Measurements from ENCODE around the gene RBMS1.

GRCh38 chr2:160453111-160453820, 40.3 kb downstream of the RBMS1 start:
- no peak for TF ChIP-seq POLR2A (IDR thresholded peaks at IDR 0.05; ENCODE audit: low read depth, low read length)
- TF ChIP-seq TAF1 (IDR thresholded peaks at IDR 0.05; ENCODE audit: low read depth, low read length): no peak
- no peak for TF ChIP-seq POLR2AphosphoS5 (IDR thresholded peaks at IDR 0.05; ENCODE audit: low read depth, low read length)
- no peak for TF ChIP-seq POU2F2 (IDR thresholded peaks at IDR 0.05; ENCODE audit: low read depth, low read length)
- TF ChIP-seq SPI1 (IDR thresholded peaks at IDR 0.05; ENCODE audit: low read depth, low read length): no peak

Data from GM12891 (cell line).